GM18508 (cell line): ENCODE results near the gene ANK2.
A peak's percentile ranks its signal among the peaks of the same experiment; 100 is the strongest.
"Not testable (repeated sequence)": the region's sequence is repeated elsewhere in the genome, so short reads cannot be mapped to it uniquely, and the experiment has no call there.

Experiments
- ATAC-seq: cut with Tn5 transposase; IDR thresholded peaks from one replicate; pipeline ENCODE4 v1.9.1; 2021; ENCODE audit warnings: moderate number of reproducible peaks; ENCODE audit not compliant: insufficient read depth, unreplicated experiment

The ANK2 gene

DNA sequence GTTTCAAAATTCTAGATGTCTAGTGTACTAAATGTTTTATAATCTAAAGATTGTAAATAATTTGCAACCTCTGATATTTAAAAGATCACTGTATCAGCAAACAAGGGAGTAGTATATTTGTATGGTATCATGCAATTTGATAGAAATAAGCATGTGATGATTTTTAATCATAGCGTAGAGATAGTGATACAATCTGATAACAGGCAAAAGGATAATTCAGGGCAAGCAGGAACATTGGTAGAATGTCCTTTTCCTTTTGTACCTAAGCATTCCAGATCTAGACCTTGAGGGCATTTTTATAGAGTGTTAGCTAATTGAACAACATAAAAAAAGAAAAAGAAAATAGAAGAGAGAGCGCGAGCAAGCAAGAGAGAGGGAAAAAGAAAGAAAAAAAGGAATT, 1.4 kb downstream of the ANK2 start:
- ATAC-seq, result no peak

DNA sequence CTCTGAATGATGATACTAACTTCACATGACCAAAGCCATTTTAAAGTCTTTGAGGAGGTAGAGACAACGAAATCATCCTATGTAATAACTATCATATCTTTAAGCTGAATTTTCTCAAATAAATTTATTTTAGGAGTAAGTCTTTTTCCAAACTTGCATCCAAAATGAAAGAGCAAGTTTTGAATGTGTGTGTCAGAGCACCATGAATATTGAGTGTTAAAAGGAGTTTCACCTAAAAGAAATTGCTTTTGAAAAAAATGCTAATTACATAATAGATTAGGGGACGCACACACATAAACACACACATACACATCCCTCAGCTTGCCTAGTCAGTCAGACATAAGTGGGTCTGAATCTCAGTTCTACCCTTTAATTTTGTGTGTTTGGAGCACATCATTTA, 1.9 kb downstream of the ANK2 start:
- ATAC-seq, result no peak

DNA sequence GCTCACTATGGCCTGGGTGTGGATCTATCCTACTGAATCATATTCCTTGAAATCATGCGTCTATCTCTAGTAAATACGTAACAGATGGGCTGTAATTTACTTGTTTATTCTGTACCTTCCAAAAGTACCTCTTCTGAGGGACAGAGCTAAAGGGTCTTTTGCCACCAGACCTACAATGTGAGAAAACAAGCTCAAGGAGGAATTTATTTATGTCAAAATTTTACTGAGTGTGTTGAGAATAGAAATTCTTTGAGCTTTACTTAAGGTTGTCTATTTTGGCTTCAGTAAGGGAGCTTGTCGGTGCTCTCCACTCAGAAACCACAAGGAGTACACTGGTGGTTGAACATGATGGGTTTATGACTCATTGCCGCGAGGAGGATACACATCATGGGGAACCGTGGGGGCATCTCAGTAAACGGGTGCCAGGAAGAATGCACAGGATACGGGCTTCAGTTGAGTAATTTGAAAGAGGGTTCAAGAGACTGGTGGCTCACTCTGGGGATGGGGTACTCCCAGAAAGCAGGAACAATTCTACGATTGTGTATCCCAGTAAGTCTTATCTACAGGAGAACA, 3.0 kb downstream of the ANK2 start:
- ATAC-seq, result peak; percentile 80

DNA sequence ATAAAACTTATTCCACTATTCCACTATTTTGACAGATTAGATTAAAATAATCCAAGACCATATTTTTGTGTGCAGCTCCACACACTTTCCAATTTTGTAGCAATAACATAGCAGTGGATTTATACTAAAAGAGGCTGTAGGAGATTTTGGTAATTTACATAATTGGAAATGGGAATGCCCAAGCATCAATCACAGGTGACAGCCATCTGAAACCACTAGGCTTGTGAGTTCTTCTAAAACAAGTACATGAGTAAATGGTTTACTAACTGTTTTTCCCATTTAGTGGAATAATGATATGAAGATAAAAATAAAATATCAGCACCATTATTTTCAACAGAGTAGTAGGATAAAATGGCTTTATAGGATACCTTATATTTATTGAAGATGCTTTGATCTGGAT, 4.4 kb downstream of the ANK2 start:
- ATAC-seq, result no peak

DNA sequence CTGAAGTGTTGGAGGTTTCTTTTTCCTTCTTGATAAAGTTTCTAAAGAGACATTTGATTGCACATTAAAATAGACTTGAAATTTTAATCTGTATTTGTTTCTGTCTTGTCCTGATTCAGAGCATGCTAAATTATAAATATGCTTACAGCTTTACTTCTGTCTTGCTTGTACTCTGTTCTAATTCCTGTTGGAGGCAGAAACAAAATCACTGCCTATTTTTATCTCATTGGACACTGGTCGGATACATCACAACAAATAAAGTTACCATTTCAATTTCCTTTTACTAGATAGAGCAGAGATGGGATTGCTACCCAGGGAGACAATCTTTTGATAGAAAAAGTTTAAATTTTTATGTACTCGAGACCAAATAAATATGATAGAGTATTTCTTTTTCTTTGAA, 6.9 kb downstream of the ANK2 start:
- ATAC-seq, result no peak

DNA sequence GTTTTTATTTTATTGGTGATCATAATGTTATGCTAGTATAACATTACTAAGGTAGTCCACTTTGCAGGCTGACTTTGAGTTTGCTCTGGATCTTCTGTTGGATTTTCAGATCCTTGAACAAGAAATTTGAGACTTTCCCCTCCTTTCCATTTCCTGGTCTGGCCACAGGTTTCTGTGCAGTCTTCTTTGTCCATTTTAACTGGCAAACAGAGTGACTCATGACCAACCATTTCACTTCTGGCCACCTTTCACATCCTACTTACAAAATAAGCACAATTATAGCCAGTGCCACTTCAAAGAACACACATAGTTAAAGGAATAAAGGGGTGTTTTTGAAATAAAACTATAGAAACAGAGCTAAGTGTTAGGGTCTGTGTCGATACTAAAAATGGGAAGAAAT, 8.4 kb downstream of the ANK2 start:
- no peak for ATAC-seq

DNA sequence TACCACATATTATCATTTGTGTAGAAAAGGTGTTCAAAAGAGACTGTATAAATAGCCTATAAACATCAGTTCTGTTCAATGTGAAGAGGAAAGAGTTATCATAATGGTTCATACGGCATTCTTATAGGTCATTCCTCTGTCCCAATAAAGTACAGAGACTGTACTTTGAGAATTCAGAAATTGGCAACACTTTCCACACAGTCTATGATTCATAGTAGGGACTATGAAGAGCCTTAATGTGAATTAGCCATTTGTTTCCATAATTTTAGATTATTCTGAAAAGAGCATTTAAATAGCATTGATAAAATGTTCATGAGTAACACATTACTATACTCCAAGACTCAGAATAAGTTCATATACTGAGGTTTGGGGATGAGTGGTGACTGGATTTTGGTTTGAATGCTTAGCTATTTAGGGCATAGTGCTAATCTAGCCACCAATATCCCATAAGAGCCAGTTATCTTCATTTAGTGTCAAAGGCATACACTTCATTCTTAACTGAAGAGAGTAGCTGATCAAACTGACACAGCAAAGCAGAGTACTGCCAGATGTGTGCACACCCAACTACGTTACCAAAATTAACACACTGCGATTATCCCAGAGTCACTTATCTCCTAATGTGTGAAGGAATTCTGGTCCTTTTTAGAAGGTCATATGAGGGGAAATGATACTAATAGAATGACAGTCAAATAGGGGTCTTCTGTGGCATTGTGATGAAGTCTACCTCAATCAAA, 10.2 kb downstream of the ANK2 start:
- ATAC-seq, result no peak

DNA sequence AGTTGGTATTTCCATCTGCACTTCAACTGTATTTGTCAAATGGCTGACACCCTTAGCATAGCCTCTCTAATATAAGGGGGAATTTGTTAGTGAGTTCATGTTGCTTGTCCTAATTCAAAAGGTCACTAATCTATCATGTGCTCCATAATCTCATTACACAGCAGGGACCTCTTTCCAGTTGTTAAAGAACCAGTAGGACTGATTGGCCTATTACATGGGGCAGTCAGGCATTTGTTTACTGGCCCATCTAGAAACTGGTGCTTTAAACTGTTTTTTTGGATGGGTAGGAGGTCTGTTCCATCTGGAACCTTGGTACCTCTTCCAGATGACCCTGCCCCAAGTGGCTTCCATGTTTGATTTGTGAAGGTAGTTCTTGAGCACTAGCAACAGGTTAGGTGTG, 11.4 kb downstream of the ANK2 start:
- ATAC-seq, result no peak

DNA sequence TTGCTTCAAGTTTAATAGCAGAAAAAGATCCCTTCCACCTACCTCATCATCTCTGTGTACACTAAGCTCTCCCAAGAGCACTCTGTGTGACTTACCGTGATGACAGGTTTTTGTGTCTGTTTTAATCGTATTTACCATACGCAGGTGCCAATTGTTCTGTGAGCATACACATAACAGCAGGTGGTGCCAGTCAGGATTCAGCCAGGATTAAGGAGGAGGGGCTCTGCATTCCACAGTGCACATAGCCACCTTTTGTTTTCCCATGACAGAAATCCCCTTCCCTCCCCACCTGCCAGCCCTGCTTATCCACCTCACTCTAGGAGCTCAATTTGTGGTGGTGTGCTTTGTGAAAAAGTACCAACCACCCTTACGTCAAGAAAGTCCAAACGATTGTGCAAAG, 14.8 kb downstream of the ANK2 start:
- no peak for ATAC-seq

DNA sequence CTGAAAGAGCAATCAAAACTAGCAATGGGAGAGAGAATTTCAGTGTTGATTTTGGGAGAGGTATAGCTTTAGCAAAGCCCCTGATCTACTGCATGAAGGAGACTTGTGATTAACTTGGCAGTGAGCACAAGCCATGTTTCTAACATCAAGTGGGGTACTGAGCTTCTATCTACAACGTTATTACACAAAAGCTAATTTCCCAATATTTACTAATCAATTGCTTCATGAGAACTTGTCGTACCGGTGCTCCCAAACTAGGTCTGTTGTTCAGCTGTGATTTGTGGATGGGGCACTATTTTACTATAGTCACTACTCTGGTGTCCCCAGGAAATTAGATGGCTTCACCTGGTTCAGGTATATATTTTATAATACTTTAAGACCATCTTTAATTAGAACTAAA, 16.2 kb downstream of the ANK2 start:
- ATAC-seq, result no peak

DNA sequence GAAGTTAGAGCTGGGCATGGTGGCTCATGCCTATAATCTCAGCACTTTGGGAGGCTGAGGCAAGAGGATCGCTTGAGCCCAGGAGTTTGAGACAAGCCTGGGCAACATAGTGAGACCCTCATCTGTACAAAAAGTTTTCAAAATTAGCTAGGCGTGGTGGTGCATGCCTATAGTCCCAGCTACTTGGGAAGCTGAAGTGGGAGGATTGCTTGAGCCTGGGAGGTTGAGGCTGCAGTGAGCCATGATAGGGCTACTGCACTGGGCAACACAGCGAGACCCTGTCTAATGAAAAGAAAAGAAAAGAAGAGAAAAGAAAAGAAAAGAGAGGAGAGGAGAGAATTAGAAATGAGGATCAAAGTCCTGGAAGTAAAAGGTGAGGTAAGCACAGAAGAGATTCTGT, 19.3 kb downstream of the ANK2 start:
- not testable (repeated sequence) for ATAC-seq

DNA sequence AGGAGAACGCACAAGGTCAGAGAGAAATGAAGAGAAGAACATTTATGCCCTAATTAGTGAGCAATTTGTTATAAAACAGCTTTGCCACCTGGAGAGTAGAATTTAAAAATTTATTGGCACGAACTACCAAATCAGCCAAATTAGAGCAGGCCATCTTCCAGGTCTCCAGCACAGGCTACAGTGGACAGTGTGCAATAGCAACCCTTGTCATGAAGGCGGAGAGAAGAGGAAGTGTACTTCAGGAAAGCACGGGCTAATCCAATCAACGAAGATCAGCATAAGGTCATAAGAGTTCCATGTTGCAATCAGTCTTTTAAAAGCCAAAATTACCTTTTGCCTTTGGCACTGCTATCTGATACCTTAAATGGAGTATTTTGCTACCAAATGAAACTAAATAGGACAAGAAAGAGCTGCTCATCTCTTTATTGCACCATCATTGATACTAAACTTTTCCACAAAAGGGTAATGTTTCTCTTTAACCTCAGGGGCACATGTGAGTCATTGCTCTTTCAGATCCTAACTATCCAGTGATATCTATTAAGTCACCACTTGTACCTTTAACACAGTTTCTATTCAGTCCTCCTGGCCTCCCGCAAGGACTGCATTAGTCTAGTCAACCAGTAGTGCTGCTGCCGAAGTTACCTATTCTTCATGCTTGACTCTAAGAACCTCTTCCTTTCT, 19.9 kb downstream of the ANK2 start:
- ATAC-seq, result no peak

DNA sequence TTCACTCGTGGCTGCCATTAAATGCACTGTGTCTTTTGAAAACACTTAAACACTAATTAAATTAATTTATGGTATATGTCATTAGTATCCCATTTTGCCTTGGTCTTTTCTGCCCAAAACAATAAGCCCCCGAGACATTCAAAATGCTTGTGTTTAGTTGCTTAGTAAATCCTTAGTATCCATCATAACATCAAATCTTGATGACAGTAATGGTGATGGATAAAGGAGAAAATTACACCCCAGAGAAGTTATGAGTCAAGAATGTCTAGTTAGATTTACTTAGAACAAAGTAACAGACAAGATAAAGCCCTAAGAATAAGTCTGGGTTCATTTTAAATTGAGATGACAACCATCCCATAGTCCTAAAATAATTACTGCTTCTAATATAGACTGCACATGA, 21.3 kb downstream of the ANK2 start:
- no peak for ATAC-seq

DNA sequence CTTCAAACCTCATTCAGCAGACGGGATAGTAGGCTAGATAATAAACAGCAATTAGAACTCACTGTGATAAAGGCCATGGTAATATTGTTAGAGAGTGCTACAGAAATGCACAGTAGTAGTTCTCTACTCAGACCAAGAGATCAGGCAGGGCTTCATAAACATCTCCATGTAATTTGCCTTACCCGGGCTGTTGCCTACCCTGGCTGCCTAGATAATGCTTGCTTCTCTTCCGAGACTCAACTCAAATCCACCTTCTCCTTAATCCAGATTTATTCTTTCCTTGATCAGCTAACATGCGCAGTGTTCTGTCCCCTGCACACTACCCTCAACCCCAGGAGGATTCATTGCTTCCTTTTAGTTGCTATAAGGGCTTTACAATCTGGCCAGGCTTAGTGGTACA, 21.8 kb downstream of the ANK2 start:
- ATAC-seq, result no peak

DNA sequence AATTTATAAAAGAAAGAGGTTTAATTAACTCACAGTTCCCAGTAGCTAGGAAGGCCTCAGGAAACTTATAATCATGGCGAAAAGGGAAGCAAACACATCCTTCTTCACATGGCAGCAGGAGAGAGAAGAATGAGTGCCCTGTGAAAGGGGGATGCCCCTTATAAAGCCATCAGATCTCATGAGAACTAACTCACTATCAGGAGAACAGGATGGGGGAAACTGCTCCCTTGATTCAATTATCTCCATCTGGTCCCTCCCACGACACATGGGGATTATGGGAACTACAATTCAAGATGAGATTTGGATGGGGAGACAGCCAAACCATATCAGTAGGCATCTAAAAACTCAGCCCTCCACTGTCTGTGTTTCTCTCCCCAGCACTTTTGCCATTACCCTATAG, 22.4 kb downstream of the ANK2 start:
- no peak for ATAC-seq

DNA sequence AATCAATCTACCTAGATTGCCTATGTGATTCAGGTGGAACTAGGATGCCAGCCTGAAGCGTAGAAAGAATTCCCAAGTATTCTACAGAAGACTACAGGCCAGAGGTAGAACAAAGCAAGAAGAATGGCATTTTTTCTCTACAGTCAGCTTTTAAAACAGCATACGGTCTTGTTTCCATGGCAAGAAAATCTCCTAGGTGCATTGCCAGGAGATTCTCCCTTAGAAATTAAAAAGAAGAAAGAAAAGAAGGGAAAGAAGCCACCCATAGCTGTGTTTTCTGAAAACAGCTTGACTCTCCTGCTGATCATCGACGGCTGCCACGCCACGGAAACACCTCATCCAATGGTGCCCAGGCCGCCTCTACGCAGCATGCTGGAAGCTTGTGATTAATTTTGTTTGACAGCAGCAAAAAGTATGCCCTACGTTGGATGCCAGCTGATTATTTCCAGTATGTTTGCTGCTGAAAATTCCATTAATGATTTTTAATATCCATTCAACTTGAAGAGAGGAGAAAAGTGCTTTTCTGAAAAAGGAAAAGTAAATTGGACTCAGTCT, 24.1 kb downstream of the ANK2 start:
- no peak for ATAC-seq

DNA sequence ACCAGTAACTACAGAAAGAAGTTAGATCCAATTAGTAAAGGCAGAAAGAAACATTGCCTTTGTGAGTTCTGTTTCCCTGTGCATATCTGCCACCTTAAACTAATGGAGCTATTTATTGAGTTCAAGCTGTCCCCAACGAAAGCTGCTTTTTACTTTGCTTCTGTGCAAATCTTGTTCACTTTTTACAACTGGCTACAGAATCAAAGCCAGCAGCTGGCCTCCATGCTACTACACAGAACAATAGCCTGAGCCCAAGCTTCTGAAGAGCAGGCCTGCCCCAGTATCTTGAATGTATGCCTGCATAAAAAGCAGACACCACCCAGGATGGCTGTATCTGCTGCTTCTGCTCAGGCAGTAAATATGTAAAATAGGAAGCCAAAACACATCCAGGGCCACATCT, 28.1 kb downstream of the ANK2 start:
- ATAC-seq, result no peak

DNA sequence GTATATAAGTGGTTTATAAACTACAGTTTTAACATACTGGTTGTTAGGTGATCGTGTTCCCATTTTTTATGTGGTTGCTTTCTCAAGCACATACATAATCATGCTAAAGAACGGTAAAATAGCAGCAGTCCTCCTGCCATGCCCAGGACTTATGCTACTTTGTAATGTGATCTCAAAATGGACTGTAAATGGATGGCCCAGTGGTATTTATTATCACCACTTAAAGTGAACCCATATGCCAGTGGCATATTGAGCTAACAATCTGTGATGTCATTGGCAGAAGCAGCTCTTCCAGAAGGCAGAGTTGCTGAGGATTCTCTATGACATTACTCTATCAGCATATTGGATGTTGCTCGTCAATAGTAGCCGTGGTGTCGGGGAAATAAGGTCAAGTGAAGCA, 28.6 kb downstream of the ANK2 start:
- no peak for ATAC-seq

DNA sequence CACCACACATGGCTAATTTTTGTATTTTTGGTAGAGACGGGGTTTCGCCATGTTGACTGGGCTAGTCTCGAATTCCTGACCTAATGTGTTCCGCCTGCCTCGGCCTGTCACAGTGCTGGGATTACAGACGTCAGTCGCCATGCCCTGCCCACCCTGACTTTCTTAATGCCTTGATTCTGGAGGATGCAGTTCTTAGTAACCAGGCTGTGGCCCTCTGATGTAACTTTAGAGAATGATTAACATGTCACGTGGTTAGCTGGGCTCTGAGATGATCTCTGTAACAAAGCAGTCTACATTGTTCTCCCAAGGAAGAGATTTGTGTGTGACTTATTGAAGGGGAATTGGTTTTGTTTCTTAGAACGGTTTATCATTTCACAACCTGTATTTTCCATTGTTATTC, 30.6 kb downstream of the ANK2 start:
- peak; percentile 89 for ATAC-seq

DNA sequence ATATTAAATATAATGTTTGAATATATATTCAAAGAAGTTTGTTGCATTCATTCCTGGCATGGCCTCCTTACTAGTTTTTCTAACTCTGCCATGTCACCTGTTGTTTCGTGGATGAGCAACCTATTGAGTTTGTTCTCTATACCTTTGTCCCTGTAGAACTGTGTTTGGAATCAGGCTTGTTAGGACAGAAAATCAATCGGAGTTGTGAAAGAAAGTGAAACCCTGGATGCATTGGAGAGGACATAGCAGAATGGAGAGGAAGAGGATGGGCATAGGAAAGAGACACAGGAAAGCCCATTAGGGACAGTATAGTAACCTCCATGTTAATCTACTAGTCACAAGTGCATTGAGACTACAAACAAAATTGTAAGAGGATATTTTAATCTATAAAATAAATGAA, 31.2 kb downstream of the ANK2 start:
- ATAC-seq, result no peak

DNA sequence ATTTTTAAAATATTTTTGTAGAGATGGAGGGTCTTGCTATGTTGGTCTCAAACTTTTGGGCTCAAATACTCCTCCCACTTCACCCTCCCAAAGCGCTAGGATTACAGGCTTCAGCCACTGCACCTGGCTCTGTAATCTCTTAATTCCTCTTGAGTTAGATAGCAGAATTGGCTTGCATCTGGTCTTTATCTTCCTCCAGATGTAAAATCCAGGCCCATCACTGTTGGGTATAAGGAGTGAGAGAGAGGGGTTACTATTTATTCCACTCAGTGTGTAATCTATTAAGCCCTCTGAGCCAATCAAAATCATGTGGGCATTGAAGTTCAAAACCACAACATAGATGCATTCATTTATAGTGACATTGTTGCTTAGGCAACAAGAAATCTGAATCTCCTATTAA, 33.9 kb downstream of the ANK2 start:
- ATAC-seq, result no peak
